IMR-90 (cell line): ENCODE results near the gene ZNF121. TPM values are rescaled to one million over a fixed set of nuclear protein-coding genes. Genes with fewer than 3 reads are reported as not detected.

Experiments
- ATAC-seq: fragments of 200-7000 bp; cut with Tn5 transposase; 2 replicates; pipeline ENCODE4 v1.9.1; 2020; ENCODE audit warnings: low read depth, mild to moderate bottlenecking, moderate library complexity
- BruUV-seq: library from RNA; stranded (reverse); fragments of 400-500 nt; replicated peaks from 2 replicates; lab custom pipeline; 2021; lab: Mats Ljungman, UMichigan
- CTCF ChIA-PET: fragments of 300-600 bp; formaldehyde crosslinking; extraction: SDS; loops from one replicate; lab custom pipeline; 2021; ENCODE audit warnings: antibody characterized with exemption; lab: Yijun Ruan, JAX
- POLR2A ChIA-PET: fragments of 300-600 bp; sonication (Branson Sonifier 250); formaldehyde crosslinking; loops from one replicate; lab custom pipeline; 2022; ENCODE audit warnings: antibody characterized with exemption; ENCODE audit not compliant: unreplicated experiment; lab: Charles Lee
- DNase-seq: peaks from one replicate; pipeline ENCODE4 v3.0.0; 2013
- H2AFZ ChIP-seq: replicated peaks from 2 replicates; pipeline ENCODE3; 2013; ENCODE audit warnings: low read length, mild to moderate bottlenecking; ENCODE audit not compliant: poor library complexity
- H2AK5ac ChIP-seq: 2 replicates; pipeline ENCODE4 v1.6.1; 2013; ENCODE audit warnings: low read depth, low read length, inconsistent platforms
- H2AK9ac ChIP-seq: replicated peaks from 2 replicates; pipeline ENCODE3; 2013; ENCODE audit warnings: mild to moderate bottlenecking, low read depth, low read length, moderate library complexity; ENCODE audit not compliant: poor library complexity
- H2BK120ac ChIP-seq: 2 replicates; pipeline ENCODE4 v1.6.1; 2013; ENCODE audit warnings: low read depth, low read length, inconsistent platforms
- H2BK15ac ChIP-seq: 3 replicates; pipeline ENCODE4 v1.6.1; 2013; ENCODE audit warnings: low read depth, low read length, inconsistent platforms
- H2BK20ac ChIP-seq: 2 replicates; pipeline ENCODE4 v1.6.1; 2013; ENCODE audit warnings: low read depth, mild to moderate bottlenecking, inconsistent platforms, low read length, moderate library complexity
- H2BK5ac ChIP-seq: 2 replicates; pipeline ENCODE4 v1.6.1; 2013; ENCODE audit warnings: mild to moderate bottlenecking, low read depth, low read length, inconsistent platforms; ENCODE audit not compliant: poor library complexity, severe bottlenecking
- H3K14ac ChIP-seq: replicated peaks from 2 replicates; pipeline ENCODE4 v1.6.1; 2013; ENCODE audit warnings: low read depth, low read length, inconsistent platforms
- H3K18ac ChIP-seq: 2 replicates; pipeline ENCODE4 v1.6.1; 2013; ENCODE audit warnings: low read depth, low read length, control low read depth
- H3K23ac ChIP-seq: 2 replicates; pipeline ENCODE4 v1.6.1; 2013; ENCODE audit warnings: low read depth, low read length, inconsistent platforms
- H3K27ac ChIP-seq: 2 replicates; pipeline ENCODE4 v1.5.1; 2013; ENCODE audit warnings: mild to moderate bottlenecking, control low read depth, low read length; ENCODE audit not compliant: insufficient read depth
- H3K27me3 ChIP-seq: 2 replicates; pipeline ENCODE4 v1.6.1; 2013; ENCODE audit warnings: low read length; ENCODE audit not compliant: control insufficient read depth, insufficient read depth
- H3K36me3 ChIP-seq: 2 replicates; pipeline ENCODE4 v1.6.1; 2013; ENCODE audit warnings: low read length, mixed read lengths; ENCODE audit not compliant: control insufficient read depth, insufficient read depth
- H3K4ac ChIP-seq: 2 replicates; pipeline ENCODE4 v1.6.1; 2013; ENCODE audit warnings: low read depth, low read length, inconsistent platforms
- H3K4me1 ChIP-seq: 2 replicates; pipeline ENCODE4 v1.6.1; 2013; ENCODE audit warnings: low read length, mixed read lengths; ENCODE audit not compliant: control insufficient read depth, insufficient read depth
- H3K4me2 ChIP-seq: 2 replicates; pipeline ENCODE4 v1.6.1; 2013; ENCODE audit warnings: low read depth, mild to moderate bottlenecking, control low read depth, low read length, moderate library complexity
- H3K4me3 ChIP-seq: 2 replicates; pipeline ENCODE4 v1.5.1; 2013; ENCODE audit warnings: low read depth, mild to moderate bottlenecking, control low read depth, low read length, moderate library complexity; ENCODE audit not compliant: insufficient read depth
- H3K56ac ChIP-seq: 2 replicates; pipeline ENCODE4 v1.6.1; 2013; ENCODE audit warnings: low read length, inconsistent platforms; ENCODE audit not compliant: insufficient read depth; ENCODE audit errors: extremely low read depth
- H3K79me1 ChIP-seq, 2 experiments: 2 replicates each; pipeline ENCODE4 v1.6.1; 2013; ENCODE audit warnings: low read length in 2 of 2, inconsistent platforms in 1 of 2, low read depth in 1 of 2
- H3K9ac ChIP-seq: 2 replicates; pipeline ENCODE4 v1.6.1; 2013; ENCODE audit warnings: low read depth, low read length, control low read depth
- H3K9me1 ChIP-seq: 2 replicates; pipeline ENCODE4 v1.6.1; 2013; ENCODE audit warnings: low read length, inconsistent platforms; ENCODE audit not compliant: insufficient read depth
- H3K9me3 ChIP-seq: 2 replicates; pipeline ENCODE4 v1.6.1; 2013; ENCODE audit warnings: low read length; ENCODE audit not compliant: control insufficient read depth, insufficient read depth
- H4K20me1 ChIP-seq: 2 replicates; pipeline ENCODE4 v1.6.1; 2013; ENCODE audit warnings: low read length, inconsistent platforms; ENCODE audit not compliant: insufficient read depth
- H4K5ac ChIP-seq: 2 replicates; pipeline ENCODE4 v1.6.1; 2013; ENCODE audit warnings: mild to moderate bottlenecking, low read depth, low read length, control low read depth
- H4K8ac ChIP-seq, 2 experiments: 2 replicates each; pipeline ENCODE4 v1.6.1; 2013; ENCODE audit warnings: low read depth in 2 of 2, low read length in 2 of 2, control low read depth in 1 of 2, inconsistent platforms in 1 of 2
- H4K91ac ChIP-seq: 2 replicates; pipeline ENCODE4 v1.6.1; 2013; ENCODE audit warnings: low read depth, low read length, inconsistent platforms; ENCODE audit not compliant: insufficient read depth
- ELK1 ChIP-seq: fragments of 150-350 bp; IDR thresholded peaks from 2 replicates; pipeline ENCODE4 v1.6.1; 2016; ENCODE audit warnings: low read depth, mild to moderate bottlenecking, low read length, moderate library complexity, borderline replicate concordance
- MAZ ChIP-seq: IDR thresholded peaks from 2 replicates; pipeline ENCODE4 v1.6.1; 2012; ENCODE audit warnings: low read depth, mild to moderate bottlenecking, low read length, improper control_type of control experiment, moderate library complexity, borderline replicate concordance
- MXI1 ChIP-seq: IDR thresholded peaks from 2 replicates; pipeline ENCODE4 v1.6.1; 2012; ENCODE audit warnings: low read depth, mild to moderate bottlenecking, low read length, moderate library complexity, borderline replicate concordance
- NFE2L2 ChIP-seq: fragments of 150-350 bp; IDR thresholded peaks from 2 replicates; pipeline ENCODE4 v1.6.1; 2016; ENCODE audit warnings: low read depth, mild to moderate bottlenecking, low read length
- POLR2A ChIP-seq: IDR thresholded peaks from 2 replicates; pipeline ENCODE4 v1.6.1; 2012; ENCODE audit warnings: mild to moderate bottlenecking, low read depth, low read length
- RAD21 ChIP-seq: IDR thresholded peaks from 2 replicates; pipeline ENCODE4 v1.6.1; 2012; ENCODE audit warnings: low read length, improper control_type of control experiment
- RCOR1 ChIP-seq: IDR thresholded peaks from 2 replicates; pipeline ENCODE4 v1.6.1; 2012; ENCODE audit warnings: mild to moderate bottlenecking, low read length, improper control_type of control experiment; ENCODE audit not compliant: insufficient replicate concordance
- dilution Hi-C: fragments of 300-500 bp; cut with HindIII; formaldehyde crosslinking; loops from one replicate; pipeline ENCODE4 v1.14.3; 2018; ENCODE audit warnings: low sequenced_read_pairs; ENCODE audit not compliant: unreplicated experiment
- in situ Hi-C: fragments of 300-500 bp; cut with MboI; formaldehyde crosslinking; loops from 3 replicates; pipeline ENCODE4 v1.14.3; 2019; ENCODE audit warnings: low sequenced_read_pairs, inconsistent platforms, mixed read lengths
- intact Hi-C: fragments of 100-400 bp; cut with micrococcal nuclease; formaldehyde crosslinking; loops from 2 replicates; pipeline ENCODE4 v1.10.0; 2022
- polyA plus RNA-seq, 3 experiments: library from polyadenylated mRNA; depleted of rRNA; stranded (reverse); fragments of >200 nt; gene quantifications; 2 replicates each; pipeline ENCODE4 v1.2.3, GENCODE V29; 2012; ENCODE audit warnings: low replicate concordance in 1 of 3
- total RNA-seq: library from RNA; depleted of rRNA; stranded (reverse); fragments of >200 nt; gene quantifications from 2 replicates; pipeline ENCODE4 v1.2.3, GENCODE V29; 2012
- TF ChIP-seq, protein P1 (sequence below): conservative IDR thresholded peaks from 2 replicates; pipeline ENCODE4 v1.5.1; 2012; ENCODE audit warnings: mild to moderate bottlenecking, low read depth, low read length, improper control_type of control experiment

ZNF121 gene
- total and polyA plus RNA-seq, 2 of the 4 experiments (the other 2 are of a cell fraction), result 3.1 to 62.9 TPM

GRCh38 chr19:9615844-9616243 is 31.5 kb upstream of the ZNF121 start:
- DNase-seq, result no peak
- dilution Hi-C loops (no loop called here), intact Hi-C loops (no loop called here), in situ Hi-C loops (no loop called here)
- no peak overlapping the region for H2BK120ac ChIP-seq
- no peak overlapping the region for H3K4me3 ChIP-seq
- no peaks in the 10 kb centered on the region for H3K27me3 ChIP-seq
- H2AFZ ChIP-seq, result no peak overlapping the region
- BruUV-seq, result no TSS peak
- peaks cover 29% of the 10 kb centered on the region for H3K9me3 ChIP-seq
- no peak overlapping the region for H3K18ac ChIP-seq
- no peak overlapping the region for H3K14ac ChIP-seq
- no peak overlapping the region for H3K9ac ChIP-seq
- H2BK5ac ChIP-seq, result no peak overlapping the region
- no peak overlapping the region for H4K8ac ChIP-seq
- H3K4me2 ChIP-seq, result no peak overlapping the region
- H3K23ac ChIP-seq, result no peak overlapping the region
- 0 out of 2 replicates have a peak, but pooled peaks cover 2% of the 10 kb centered on the region for H3K4me1 ChIP-seq
- no peak overlapping the region for H3K56ac ChIP-seq
- no peak overlapping the region for H4K91ac ChIP-seq
- peaks cover 75% of the 10 kb centered on the region for H3K36me3 ChIP-seq
- no peak overlapping the region for H2BK15ac ChIP-seq
- H4K20me1 ChIP-seq, result no peaks in the 10 kb centered on the region
- CTCF ChIA-PET, result no interaction called here
- H4K5ac ChIP-seq, result no peak overlapping the region
- H3K27ac ChIP-seq, result no peak overlapping the region
- H2BK20ac ChIP-seq, result no peak overlapping the region
- H3K9me1 ChIP-seq, result no peaks in the 10 kb centered on the region
- no peak for TF ChIP-seq RAD21
- no peak for TF ChIP-seq ELK1
- TF ChIP-seq MAZ, result no peak
- TF ChIP-seq RCOR1, result no peak
- TF ChIP-seq MXI1, result no peak
- TF ChIP-seq, protein P1, sequence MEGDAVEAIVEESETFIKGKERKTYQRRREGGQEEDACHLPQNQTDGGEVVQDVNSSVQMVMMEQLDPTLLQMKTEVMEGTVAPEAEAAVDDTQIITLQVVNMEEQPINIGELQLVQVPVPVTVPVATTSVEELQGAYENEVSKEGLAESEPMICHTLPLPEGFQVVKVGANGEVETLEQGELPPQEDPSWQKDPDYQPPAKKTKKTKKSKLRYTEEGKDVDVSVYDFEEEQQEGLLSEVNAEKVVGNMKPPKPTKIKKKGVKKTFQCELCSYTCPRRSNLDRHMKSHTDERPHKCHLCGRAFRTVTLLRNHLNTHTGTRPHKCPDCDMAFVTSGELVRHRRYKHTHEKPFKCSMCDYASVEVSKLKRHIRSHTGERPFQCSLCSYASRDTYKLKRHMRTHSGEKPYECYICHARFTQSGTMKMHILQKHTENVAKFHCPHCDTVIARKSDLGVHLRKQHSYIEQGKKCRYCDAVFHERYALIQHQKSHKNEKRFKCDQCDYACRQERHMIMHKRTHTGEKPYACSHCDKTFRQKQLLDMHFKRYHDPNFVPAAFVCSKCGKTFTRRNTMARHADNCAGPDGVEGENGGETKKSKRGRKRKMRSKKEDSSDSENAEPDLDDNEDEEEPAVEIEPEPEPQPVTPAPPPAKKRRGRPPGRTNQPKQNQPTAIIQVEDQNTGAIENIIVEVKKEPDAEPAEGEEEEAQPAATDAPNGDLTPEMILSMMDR, result no peak
- no peak for TF ChIP-seq NFE2L2
- TF ChIP-seq POLR2A, result no peak
- peaks cover 25 to 29% of the 10 kb centered on the region in 2 experiments for H3K79me1 ChIP-seq
- H3K4ac ChIP-seq, result no peak overlapping the region
- POLR2A ChIA-PET, result no interaction called here
- H2AK5ac ChIP-seq, result no peak overlapping the region
- H2AK9ac ChIP-seq, result no peak overlapping the region
- ATAC-seq, result no peak
